ENCODE data around the gene CEP250. TPM values are rescaled to one million over a fixed set of nuclear protein-coding genes. Genes with fewer than 3 reads are reported as not detected.

Gene CEP250
- total and polyA plus RNA-seq, 2 of the 4 experiments (the other 2 are of a cell fraction) = 22.7 to 35.1 TPM

DNA sequence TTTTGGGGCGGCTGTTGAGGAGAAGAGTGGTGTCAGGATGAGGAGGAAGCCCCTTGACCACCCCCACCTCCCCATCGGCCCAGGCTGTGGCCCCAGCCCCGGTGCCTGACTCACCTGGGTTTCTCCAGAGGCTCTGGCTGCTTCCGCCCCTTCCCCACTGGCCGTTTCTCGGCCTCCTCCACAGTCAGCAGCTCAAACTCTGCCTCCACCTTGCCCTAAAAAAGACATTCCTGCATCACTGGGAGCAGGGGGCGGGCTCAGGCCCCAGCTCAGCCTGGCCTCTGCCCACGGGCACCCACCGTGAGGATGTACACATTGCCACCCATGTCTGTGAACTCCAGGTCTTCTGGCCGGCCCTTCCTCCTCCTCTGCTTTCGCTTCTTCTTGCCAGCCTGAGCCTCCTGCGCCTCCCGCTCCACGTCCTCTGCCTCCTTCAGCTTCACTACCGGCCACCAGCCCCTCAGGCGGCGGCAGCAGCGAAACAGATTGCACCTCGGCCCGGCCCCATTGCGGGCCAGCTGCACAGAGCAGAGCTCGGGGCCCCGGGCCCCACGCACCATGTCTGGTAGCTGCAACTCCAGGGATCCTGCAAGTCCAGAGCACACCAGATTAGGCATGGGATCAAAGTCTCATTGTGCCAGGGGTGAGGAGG lies 103.8 kb downstream of the CEP250 start:
- dilution Hi-C loops (cut with HindIII; ENCODE audit: low sequenced_read_pairs, unreplicated experiment) = no loop called here
- H4K8ac ChIP-seq (ENCODE audit: low read depth in 2 of 2, low read length in 2 of 2) = no peak overlapping the region
- no peak overlapping the region for H3K4ac ChIP-seq (ENCODE audit: low read depth, low read length)
- no peak overlapping the region for H3K4me2 ChIP-seq (ENCODE audit: low read depth, low read length)
- intact Hi-C loops (cut with micrococcal nuclease) = no loop called here
- no peaks in the 10 kb centered on the region; a peak in 1 of 4 replicates for H3K79me1 ChIP-seq (ENCODE audit: low read depth in 1 of 2, low read length in 2 of 2)
- no peak overlapping the region for H4K5ac ChIP-seq (ENCODE audit: low read depth, low read length)
- no peak overlapping the region for H3K56ac ChIP-seq (ENCODE audit: extremely low read depth, insufficient read depth, low read length)
- H3K27me3 ChIP-seq (ENCODE audit: control insufficient read depth, insufficient read depth, low read length) = no peaks in the 10 kb centered on the region
- H2BK5ac ChIP-seq (ENCODE audit: low read depth, low read length, poor library complexity, severe bottlenecking) = no peak overlapping the region
- H2BK20ac ChIP-seq (ENCODE audit: low read depth, low read length) = no peak overlapping the region
- no peak for DNase-seq
- ChIA-PET CTCF (no interaction called here), POLR2A (ENCODE audit: unreplicated experiment) (no interaction called here)
- H3K9ac ChIP-seq (ENCODE audit: low read depth, low read length) = no peak overlapping the region
- 91% methylated on average over 9 of the region's 24 CpGs; no CpG with 5 or more reads in 1 of the 2 experiments for WGBS, 2 experiments (ENCODE audit: extremely low coverage in 2 of 2, insufficient read length in 1 of 2)
- H3K4me1 ChIP-seq (ENCODE audit: control insufficient read depth, insufficient read depth, low read length) = peaks cover 2% of the 10 kb centered on the region
- H2AK5ac ChIP-seq (ENCODE audit: low read depth, low read length) = no peak overlapping the region
- H3K36me3 ChIP-seq (ENCODE audit: control insufficient read depth, insufficient read depth, low read length) = peaks cover 48% of the 10 kb centered on the region
- H3K9me1 ChIP-seq (ENCODE audit: insufficient read depth, low read length) = peaks cover 5% of the 10 kb centered on the region; the same call in 1 of the 2 replicates
- H2AFZ ChIP-seq (replicated peaks; ENCODE audit: low read length, poor library complexity) = no peak overlapping the region
- H3K4me3 ChIP-seq (ENCODE audit: insufficient read depth, low read depth, low read length) = no peak overlapping the region
- H2BK120ac ChIP-seq (ENCODE audit: low read depth, low read length) = no peak overlapping the region
- ATAC-seq (ENCODE audit: low read depth) = no peak
- H4K91ac ChIP-seq (ENCODE audit: insufficient read depth, low read depth, low read length) = no peak overlapping the region
- no peak overlapping the region for H3K23ac ChIP-seq (ENCODE audit: low read depth, low read length)
- in situ Hi-C loops (cut with MboI; ENCODE audit: low sequenced_read_pairs) = no loop called here
- no TSS peak for BruUV-seq (replicated peaks)
- no peaks in the 10 kb centered on the region for H3K9me3 ChIP-seq (ENCODE audit: control insufficient read depth, insufficient read depth, low read length)
- no peak overlapping the region for H2AK9ac ChIP-seq (replicated peaks; ENCODE audit: low read depth, low read length, poor library complexity)
- peaks cover 5% of the 10 kb centered on the region; the same call in 1 of the 2 replicates for H4K20me1 ChIP-seq (ENCODE audit: insufficient read depth, low read length)
- H2BK15ac ChIP-seq (ENCODE audit: low read depth, low read length) = no peak overlapping the region
- H3K27ac ChIP-seq (ENCODE audit: insufficient read depth, low read length) = no peak overlapping the region
- no peak overlapping the region for H3K14ac ChIP-seq (replicated peaks; ENCODE audit: low read depth, low read length)
- H3K18ac ChIP-seq (ENCODE audit: low read depth, low read length) = no peak overlapping the region
- TF ChIP-seq NFE2L2 (IDR thresholded peaks at IDR 0.05; ENCODE audit: low read depth, low read length) (no peak), POLR2A (IDR thresholded peaks at IDR 0.05; ENCODE audit: low read depth, low read length) (no peak), SMC3 (IDR thresholded peaks at IDR 0.05; ENCODE audit: low read depth, low read length) (no peak), BHLHE40 (IDR thresholded peaks at IDR 0.05; ENCODE audit: low read depth, low read length) (no peak), CHD1 (IDR thresholded peaks at IDR 0.05; ENCODE audit: low read depth, low read length) (no peak), RAD21 (IDR thresholded peaks at IDR 0.05; ENCODE audit: low read length) (no peak), MAFK (IDR thresholded peaks at IDR 0.05; ENCODE audit: low read depth, low read length) (no peak), ELK1 (IDR thresholded peaks at IDR 0.05; ENCODE audit: borderline replicate concordance, low read depth, low read length) (no peak), RCOR1 (IDR thresholded peaks at IDR 0.05; ENCODE audit: insufficient replicate concordance, low read length) (no peak), RFX5 (IDR thresholded peaks at IDR 0.05; ENCODE audit: low read depth, low read length) (no peak), MXI1 (IDR thresholded peaks at IDR 0.05; ENCODE audit: borderline replicate concordance, low read depth, low read length) (no peak)
- TF ChIP-seq, protein P1, sequence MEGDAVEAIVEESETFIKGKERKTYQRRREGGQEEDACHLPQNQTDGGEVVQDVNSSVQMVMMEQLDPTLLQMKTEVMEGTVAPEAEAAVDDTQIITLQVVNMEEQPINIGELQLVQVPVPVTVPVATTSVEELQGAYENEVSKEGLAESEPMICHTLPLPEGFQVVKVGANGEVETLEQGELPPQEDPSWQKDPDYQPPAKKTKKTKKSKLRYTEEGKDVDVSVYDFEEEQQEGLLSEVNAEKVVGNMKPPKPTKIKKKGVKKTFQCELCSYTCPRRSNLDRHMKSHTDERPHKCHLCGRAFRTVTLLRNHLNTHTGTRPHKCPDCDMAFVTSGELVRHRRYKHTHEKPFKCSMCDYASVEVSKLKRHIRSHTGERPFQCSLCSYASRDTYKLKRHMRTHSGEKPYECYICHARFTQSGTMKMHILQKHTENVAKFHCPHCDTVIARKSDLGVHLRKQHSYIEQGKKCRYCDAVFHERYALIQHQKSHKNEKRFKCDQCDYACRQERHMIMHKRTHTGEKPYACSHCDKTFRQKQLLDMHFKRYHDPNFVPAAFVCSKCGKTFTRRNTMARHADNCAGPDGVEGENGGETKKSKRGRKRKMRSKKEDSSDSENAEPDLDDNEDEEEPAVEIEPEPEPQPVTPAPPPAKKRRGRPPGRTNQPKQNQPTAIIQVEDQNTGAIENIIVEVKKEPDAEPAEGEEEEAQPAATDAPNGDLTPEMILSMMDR (conservative IDR thresholded peaks at IDR 0.05; ENCODE audit: low read depth, low read length) = no peak
